ENCODE results near the gene ZNF565. TPM values are rescaled to one million over a fixed set of nuclear protein-coding genes. Genes with fewer than 3 reads are reported as not detected.
"Not testable (repeated sequence)": the region's sequence is repeated elsewhere in the genome, so short reads cannot be mapped to it uniquely, and the experiment has no call there.

The ZNF565 gene
- total RNA-seq, 1 experiment from 2014 or later: 4.9 TPM

GRCh38 chr19:36198119-36198518 lies 16.3 kb downstream of the ZNF565 start:
- H3K36me3 ChIP-seq (ENCODE audit: control insufficient read depth, insufficient read depth, low read length): no peaks in the 10 kb centered on the region
- in situ Hi-C loops (cut with HindIII; ENCODE audit: low pct_unique_long_range_greater_than_20kb, low sequenced_read_pairs) (no loop called here), intact Hi-C loops (cut with micrococcal nuclease; ENCODE audit: unreplicated experiment) (loop anchor here (10.0 kb wide), 1 partner anchor 297 kb away; no protein-coding TSS in a partner anchor)
- no peaks in the 10 kb centered on the region for H3K4me1 ChIP-seq (ENCODE audit: control insufficient read depth, insufficient read depth, low read length)
- no peak overlapping the region for H3K4me3 ChIP-seq (ENCODE audit: low read depth in 2 of 2, low read length in 2 of 2)
- no TSS peak for BruUV-seq (replicated peaks)
- no peak for DNase-seq (ENCODE audit: low read depth, low spot score)
- TF ChIP-seq REST (IDR thresholded peaks at IDR 0.05; ENCODE audit: insufficient read depth in 1 of 2, low read depth in 2 of 2, low read length in 1 of 2) (no peak), SIN3A (IDR thresholded peaks at IDR 0.05; ENCODE audit: borderline replicate concordance, insufficient read depth, low read depth, low read length) (no peak), TCF7L2 (IDR thresholded peaks at IDR 0.05; ENCODE audit: low read depth, low read length) (no peak), POLR2AphosphoS5 (IDR thresholded peaks at IDR 0.05; ENCODE audit: low read depth, low read length) (no peak)
- TF ChIP-seq, protein P1, sequence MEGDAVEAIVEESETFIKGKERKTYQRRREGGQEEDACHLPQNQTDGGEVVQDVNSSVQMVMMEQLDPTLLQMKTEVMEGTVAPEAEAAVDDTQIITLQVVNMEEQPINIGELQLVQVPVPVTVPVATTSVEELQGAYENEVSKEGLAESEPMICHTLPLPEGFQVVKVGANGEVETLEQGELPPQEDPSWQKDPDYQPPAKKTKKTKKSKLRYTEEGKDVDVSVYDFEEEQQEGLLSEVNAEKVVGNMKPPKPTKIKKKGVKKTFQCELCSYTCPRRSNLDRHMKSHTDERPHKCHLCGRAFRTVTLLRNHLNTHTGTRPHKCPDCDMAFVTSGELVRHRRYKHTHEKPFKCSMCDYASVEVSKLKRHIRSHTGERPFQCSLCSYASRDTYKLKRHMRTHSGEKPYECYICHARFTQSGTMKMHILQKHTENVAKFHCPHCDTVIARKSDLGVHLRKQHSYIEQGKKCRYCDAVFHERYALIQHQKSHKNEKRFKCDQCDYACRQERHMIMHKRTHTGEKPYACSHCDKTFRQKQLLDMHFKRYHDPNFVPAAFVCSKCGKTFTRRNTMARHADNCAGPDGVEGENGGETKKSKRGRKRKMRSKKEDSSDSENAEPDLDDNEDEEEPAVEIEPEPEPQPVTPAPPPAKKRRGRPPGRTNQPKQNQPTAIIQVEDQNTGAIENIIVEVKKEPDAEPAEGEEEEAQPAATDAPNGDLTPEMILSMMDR (IDR thresholded peaks at IDR 0.05): no peak
- H3K27me3 ChIP-seq (ENCODE audit: control insufficient read depth, insufficient read depth, low read length): no peaks in the 10 kb centered on the region
- H3K9me3 ChIP-seq (ENCODE audit: control insufficient read depth, insufficient read depth, low read depth, low read length): no peaks in the 10 kb centered on the region
- ATAC-seq: no peak
- CTCF ChIA-PET: interaction anchor here (0.6 kb wide), 1 partner anchor 29 kb away, joined by 14 read pairs; no protein-coding TSS in a partner anchor
- no peak overlapping the region for H3K27ac ChIP-seq (ENCODE audit: low read length)
- POLR2A ChIA-PET: no interaction called here

DNA sequence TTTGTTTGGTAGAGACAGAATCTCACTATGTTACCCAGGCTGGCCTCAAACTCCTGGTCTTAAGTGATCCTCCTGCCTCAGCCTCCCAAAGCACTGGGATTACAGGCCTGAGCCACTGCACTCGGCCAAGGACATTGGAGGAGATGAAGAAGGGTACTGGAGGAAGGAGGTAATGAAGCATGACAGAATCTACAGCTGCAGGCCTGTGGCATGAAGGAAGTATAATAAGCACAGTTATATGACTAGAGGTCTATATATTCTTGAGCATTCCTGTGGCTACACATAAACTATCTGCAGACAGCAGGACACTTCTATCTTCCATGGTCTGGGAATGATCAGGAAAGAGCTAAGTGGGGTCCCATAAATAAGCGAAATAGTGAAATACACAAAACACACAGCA lies 18.2 kb downstream of the ZNF565 start:
- no peaks in the 10 kb centered on the region for H3K4me1 ChIP-seq (ENCODE audit: control insufficient read depth, insufficient read depth, low read length)
- H3K4me3 ChIP-seq (ENCODE audit: low read depth in 2 of 2, low read length in 2 of 2): no peak overlapping the region
- TF ChIP-seq, protein P1 (IDR thresholded peaks at IDR 0.05): no peak
- ATAC-seq (no peak), DNase-seq (ENCODE audit: low read depth, low spot score) (no peak)
- no peaks in the 10 kb centered on the region for H3K36me3 ChIP-seq (ENCODE audit: control insufficient read depth, insufficient read depth, low read length)
- ChIA-PET POLR2A (no interaction called here), CTCF (no interaction called here)
- in situ Hi-C loops (cut with HindIII; ENCODE audit: low pct_unique_long_range_greater_than_20kb, low sequenced_read_pairs): no loop called here
- intact Hi-C loops (cut with micrococcal nuclease; ENCODE audit: unreplicated experiment): loop anchor here (10.0 kb wide), 1 partner anchor 299 kb away; no protein-coding TSS in a partner anchor
- no peaks in the 10 kb centered on the region for H3K27me3 ChIP-seq (ENCODE audit: control insufficient read depth, insufficient read depth, low read length)
- BruUV-seq (replicated peaks): no TSS peak
- no peak overlapping the region for H3K27ac ChIP-seq (ENCODE audit: low read length)
- H3K9me3 ChIP-seq (ENCODE audit: control insufficient read depth, insufficient read depth, low read depth, low read length): no peaks in the 10 kb centered on the region

- H3K4me1 ChIP-seq (ENCODE audit: control insufficient read depth, insufficient read depth, low read length); H3K4me3 ChIP-seq (ENCODE audit: low read depth in 2 of 2, low read length in 2 of 2); H3K9me3 ChIP-seq (ENCODE audit: control insufficient read depth, insufficient read depth, low read depth, low read length); BruUV-seq (replicated peaks); POLR2A ChIA-PET; H3K27ac ChIP-seq (ENCODE audit: low read length); DNase-seq (ENCODE audit: low read depth, low spot score); H3K27me3 ChIP-seq (ENCODE audit: control insufficient read depth, insufficient read depth, low read length); H3K36me3 ChIP-seq (ENCODE audit: control insufficient read depth, insufficient read depth, low read length); intact Hi-C loops (cut with micrococcal nuclease; ENCODE audit: unreplicated experiment); in situ Hi-C loops (cut with HindIII; ENCODE audit: low pct_unique_long_range_greater_than_20kb, low sequenced_read_pairs); ATAC-seq: not testable (repeated sequence)
- CTCF ChIA-PET: interaction anchor here (0.7 kb wide), 1 partner anchor 17 kb away, joined by 3 read pairs; no protein-coding TSS in a partner anchor
Observed at GRCh38 chr19:36186722-36187121, 27.7 kb downstream of the ZNF565 start.

All from Panc1 (cell line).